Suprapubic skin (tissue), 4 donors: Measurements from ENCODE around the gene MLPH. TPM values are rescaled to one million over a fixed set of nuclear protein-coding genes. Genes with fewer than 3 reads are reported as not detected.
"Not testable (repeated sequence)": the region's sequence is repeated elsewhere in the genome, so short reads cannot be mapped to it uniquely, and the experiment has no call there.

Experiments
- DNase-seq, 2 donors: peaks; one replicate each; pipeline ENCODE4 v3.0.0-alpha.2; 2019; ENCODE audit warnings: low spot score in 2 of 2
- H3K27ac ChIP-seq: fragments of 200-600 bp; sonication (generic); one replicate; pipeline ENCODE4 v1.5.1; 2019
- H3K27me3 ChIP-seq: fragments of 200-600 bp; sonication (generic); one replicate; pipeline ENCODE4 v1.5.1; 2019
- H3K36me3 ChIP-seq: fragments of 200-600 bp; sonication (generic); one replicate; pipeline ENCODE4 v1.5.1; 2019
- H3K4me1 ChIP-seq: fragments of 200-600 bp; sonication (generic); one replicate; pipeline ENCODE4 v1.5.1; 2019
- H3K4me3 ChIP-seq: fragments of 200-600 bp; sonication (generic); one replicate; pipeline ENCODE4 v1.5.1; 2019; ENCODE audit warnings: mild to moderate bottlenecking
- H3K9me3 ChIP-seq: fragments of 200-600 bp; sonication (generic); one replicate; pipeline ENCODE4 v1.5.1; 2019
- EP300 ChIP-seq: sonication (generic); formaldehyde crosslinking; IDR thresholded peaks from one replicate; pipeline ENCODE4 v1.6.1; 2017; ENCODE audit warnings: antibody characterized with exemption
- POLR2A ChIP-seq, 2 donors: fragments of 450-650 bp; IDR thresholded peaks; one replicate each; pipeline ENCODE4 v1.6.1; 2017; ENCODE audit warnings: antibody characterized with exemption in 2 of 2, mild to moderate bottlenecking in 2 of 2, moderate library complexity in 2 of 2
- POLR2AphosphoS5 ChIP-seq, 3 donors: sonication (generic); formaldehyde crosslinking; IDR thresholded peaks; one replicate each; pipeline ENCODE4 v1.6.1; 2017; ENCODE audit warnings: antibody characterized with exemption in 3 of 3
- WGBS: methylation state at CpG from one replicate; pipeline ENCODE4 v1.1.5; 2018; 5-methylcytosine and 5-hydroxymethylcytosine counted together
- total RNA-seq, 4 donors: library from RNA; depleted of rRNA; stranded (reverse); fragments of >200 nt; gene quantifications; one replicate each; pipeline ENCODE4 v1.1.0, GENCODE V29; 2016
- TF ChIP-seq, protein P1 (sequence below), 2 donors: fragments of 200-600 bp in 1 of 2; fragments of 450-650 bp in 1 of 2; sonication (generic) in 1 of 2; IDR thresholded peaks; one replicate each; pipeline ENCODE4 v1.5.1; 2016 to 2019; ENCODE audit warnings: antibody characterized with exemption in 2 of 2, mild to moderate bottlenecking in 1 of 2, moderate library complexity in 1 of 2

MLPH gene
- total RNA-seq, 4 donors from 2014 or later: 8.8 to 41.1 (median 24.4) TPM

- Histone ChIP-seq H3K4me1 (no peaks in the 10 kb centered on the region), H3K27ac (no peak overlapping the region), H3K27me3 (no peaks in the 10 kb centered on the region), H3K4me3 (no peak overlapping the region), H3K36me3 (no peaks in the 10 kb centered on the region), H3K9me3 (no peaks in the 10 kb centered on the region)
- WGBS: 86% methylated on average over 5 of the region's 5 CpGs
- TF ChIP-seq POLR2A (IDR thresholded peaks at IDR 0.05): no peak
- TF ChIP-seq POLR2AphosphoS5 (IDR thresholded peaks at IDR 0.05): no peak
- TF ChIP-seq EP300: no peak
- DNase-seq: no peak
These were observed 19.4 kb upstream of the MLPH start for GRCh38 chr2:237467447-237468179.

GRCh38 chr2:237469410-237469809 is 17.6 kb upstream of the MLPH start:
- H3K27me3 ChIP-seq, H3K9me3 ChIP-seq, H3K27ac ChIP-seq, H3K4me3 ChIP-seq, DNase-seq, H3K36me3 ChIP-seq: not testable (repeated sequence)
- H3K4me1 ChIP-seq: peaks cover 14% of the 10 kb centered on the region
- 85% methylated on average over 7 of the region's 7 CpGs for WGBS

GRCh38 chr2:237469849-237470248 is 17.2 kb upstream of the MLPH start:
- WGBS: 88% methylated on average over 4 of the region's 4 CpGs
- H3K4me1 ChIP-seq: peaks cover 19% of the 10 kb centered on the region
- H3K36me3 ChIP-seq: no peaks in the 10 kb centered on the region

GRCh38 chr2:237470914-237471313 is 16.1 kb upstream of the MLPH start:
- Histone ChIP-seq H3K4me3 (no peak overlapping the region), H3K9me3 (no peaks in the 10 kb centered on the region), H3K27me3 (no peaks in the 10 kb centered on the region), H3K4me1 (peaks cover 28% of the 10 kb centered on the region), H3K27ac (no peak overlapping the region), H3K36me3 (no peaks in the 10 kb centered on the region)
- no peak for DNase-seq
- TF ChIP-seq EP300 (no peak), POLR2AphosphoS5 (IDR thresholded peaks at IDR 0.05) (no peak), POLR2A (IDR thresholded peaks at IDR 0.05) (no peak)
- TF ChIP-seq, protein P1, sequence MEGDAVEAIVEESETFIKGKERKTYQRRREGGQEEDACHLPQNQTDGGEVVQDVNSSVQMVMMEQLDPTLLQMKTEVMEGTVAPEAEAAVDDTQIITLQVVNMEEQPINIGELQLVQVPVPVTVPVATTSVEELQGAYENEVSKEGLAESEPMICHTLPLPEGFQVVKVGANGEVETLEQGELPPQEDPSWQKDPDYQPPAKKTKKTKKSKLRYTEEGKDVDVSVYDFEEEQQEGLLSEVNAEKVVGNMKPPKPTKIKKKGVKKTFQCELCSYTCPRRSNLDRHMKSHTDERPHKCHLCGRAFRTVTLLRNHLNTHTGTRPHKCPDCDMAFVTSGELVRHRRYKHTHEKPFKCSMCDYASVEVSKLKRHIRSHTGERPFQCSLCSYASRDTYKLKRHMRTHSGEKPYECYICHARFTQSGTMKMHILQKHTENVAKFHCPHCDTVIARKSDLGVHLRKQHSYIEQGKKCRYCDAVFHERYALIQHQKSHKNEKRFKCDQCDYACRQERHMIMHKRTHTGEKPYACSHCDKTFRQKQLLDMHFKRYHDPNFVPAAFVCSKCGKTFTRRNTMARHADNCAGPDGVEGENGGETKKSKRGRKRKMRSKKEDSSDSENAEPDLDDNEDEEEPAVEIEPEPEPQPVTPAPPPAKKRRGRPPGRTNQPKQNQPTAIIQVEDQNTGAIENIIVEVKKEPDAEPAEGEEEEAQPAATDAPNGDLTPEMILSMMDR (IDR thresholded peaks at IDR 0.05): no peak
- 86% methylated on average over 7 of the region's 7 CpGs for WGBS

More at GRCh38 chr2:237469849-237470248, 17.2 kb upstream of the MLPH start:
- Histone ChIP-seq H3K27ac (no peak overlapping the region), H3K4me3 (no peak overlapping the region), H3K27me3 (no peaks in the 10 kb centered on the region), H3K9me3 (no peaks in the 10 kb centered on the region)
- no peak for DNase-seq
- no peak for TF ChIP-seq POLR2A (IDR thresholded peaks at IDR 0.05)
- TF ChIP-seq, protein P1 (IDR thresholded peaks at IDR 0.05): no peak
- TF ChIP-seq EP300: no peak
- no peak for TF ChIP-seq POLR2AphosphoS5 (IDR thresholded peaks at IDR 0.05)

- peaks cover 31% of the 10 kb centered on the region for H3K4me1 ChIP-seq
- H3K4me3 ChIP-seq: no peak overlapping the region
- H3K9me3 ChIP-seq: no peaks in the 10 kb centered on the region
- no peak overlapping the region for H3K27ac ChIP-seq
- TF ChIP-seq EP300 (no peak), POLR2A (IDR thresholded peaks at IDR 0.05) (no peak)
- TF ChIP-seq, protein P1 (IDR thresholded peaks at IDR 0.05): peak; percentile 36 to 54
- WGBS: 64% methylated on average over 14 of the region's 14 CpGs
- DNase-seq: peak in 1 of 2 donors; percentile 72
- H3K27me3 ChIP-seq: no peaks in the 10 kb centered on the region
- H3K36me3 ChIP-seq: no peaks in the 10 kb centered on the region
These were observed 15.4 kb upstream of the MLPH start for GRCh38 chr2:237471438-237472186.

GRCh38 chr2:237472187-237472712 is 14.8 kb upstream of the MLPH start:
- no peak for TF ChIP-seq POLR2A (IDR thresholded peaks at IDR 0.05)
- no peak for TF ChIP-seq POLR2AphosphoS5 (IDR thresholded peaks at IDR 0.05)
- TF ChIP-seq EP300: no peak
- TF ChIP-seq, protein P1 (IDR thresholded peaks at IDR 0.05): no peak
- no peak for DNase-seq
- Histone ChIP-seq H3K27ac (no peak overlapping the region), H3K4me3 (no peak overlapping the region), H3K36me3 (no peaks in the 10 kb centered on the region), H3K27me3 (no peaks in the 10 kb centered on the region), H3K9me3 (no peaks in the 10 kb centered on the region), H3K4me1 (peaks cover 31% of the 10 kb centered on the region)
- WGBS: 94% methylated on average over 8 of the region's 8 CpGs
